Stomach smooth muscle (tissue), 2 donors: ENCODE results near the gene SEPTIN5.

Source experiments
- H3K27ac ChIP-seq: one replicate; pipeline ENCODE4 v1.7.0; 2013; ENCODE audit warnings: mild to moderate bottlenecking, low read length, inconsistent platforms
- H3K27me3 ChIP-seq, 2 donors: one replicate each; pipeline ENCODE4 v1.7.0; 2013; ENCODE audit warnings: low read length in 2 of 2; ENCODE audit not compliant: insufficient read depth in 2 of 2, control insufficient read depth in 1 of 2
- H3K36me3 ChIP-seq, 2 donors: one replicate each; pipeline ENCODE4 v1.7.0; 2013; ENCODE audit warnings: low read length in 2 of 2; ENCODE audit not compliant: control insufficient read depth in 2 of 2, insufficient read depth in 2 of 2
- H3K4me1 ChIP-seq: one replicate; pipeline ENCODE4 v1.7.0; 2013; ENCODE audit warnings: low read length; ENCODE audit not compliant: control insufficient read depth, insufficient read depth
- H3K4me3 ChIP-seq, 2 donors: one replicate each; pipeline ENCODE4 v1.7.0; 2013; ENCODE audit warnings: low read length in 2 of 2
- H3K9ac ChIP-seq, 2 donors: one replicate each; pipeline ENCODE4 v1.7.0; 2013; ENCODE audit warnings: low read length in 2 of 2, mild to moderate bottlenecking in 1 of 2
- H3K9me3 ChIP-seq, 2 donors: one replicate each; pipeline ENCODE4 v1.7.0; 2013; ENCODE audit warnings: low read length in 2 of 2; ENCODE audit not compliant: control insufficient read depth in 2 of 2
- donor health status: healthy.
- donor health status: Pancreatic carcinoma.

The SEPTIN5 gene

DNA sequence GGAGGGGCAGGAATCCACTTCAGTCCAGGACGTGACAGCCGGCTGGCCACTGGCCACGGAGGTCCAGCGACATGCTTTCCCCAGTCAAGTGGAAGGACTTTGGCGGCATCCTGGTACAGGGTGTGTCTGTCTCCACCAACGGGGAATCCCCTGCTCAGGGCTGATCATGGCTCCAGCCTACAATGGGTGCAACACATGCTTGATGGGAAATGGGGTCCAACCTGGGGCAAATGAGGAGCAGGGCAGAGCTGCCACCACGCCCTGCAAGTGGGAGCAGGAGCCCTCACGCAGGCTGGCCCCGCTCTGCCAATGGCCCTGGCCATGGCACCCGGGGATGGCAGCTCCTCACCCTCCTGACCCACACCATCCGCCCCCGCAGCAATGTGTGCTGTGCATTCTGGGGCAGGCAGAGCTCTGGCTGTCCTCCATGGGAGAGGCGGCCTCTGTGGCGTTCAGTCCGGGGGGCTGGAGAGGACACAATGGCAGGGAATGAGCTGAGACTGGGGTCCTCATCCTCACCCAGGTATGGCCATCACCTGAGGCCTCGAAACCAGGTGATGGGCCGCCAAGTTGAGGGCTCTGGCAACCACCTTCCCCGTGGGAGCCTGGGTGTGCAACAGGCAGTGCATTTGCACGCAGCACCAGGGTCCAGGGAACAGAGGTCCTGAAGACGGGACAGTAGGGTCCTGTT, 5.8 kb upstream of the SEPTIN5 start:
- Histone ChIP-seq H3K27me3 (peaks cover 7 to 11% of the 10 kb centered on the region in 2 donors), H3K36me3 (no peaks in the 10 kb centered on the region), H3K9me3 (no peaks in the 10 kb centered on the region), H3K4me1 (peaks cover 6% of the 10 kb centered on the region), H3K9ac (no peak overlapping the region), H3K27ac (no peak overlapping the region), H3K4me3 (no peak overlapping the region)

DNA sequence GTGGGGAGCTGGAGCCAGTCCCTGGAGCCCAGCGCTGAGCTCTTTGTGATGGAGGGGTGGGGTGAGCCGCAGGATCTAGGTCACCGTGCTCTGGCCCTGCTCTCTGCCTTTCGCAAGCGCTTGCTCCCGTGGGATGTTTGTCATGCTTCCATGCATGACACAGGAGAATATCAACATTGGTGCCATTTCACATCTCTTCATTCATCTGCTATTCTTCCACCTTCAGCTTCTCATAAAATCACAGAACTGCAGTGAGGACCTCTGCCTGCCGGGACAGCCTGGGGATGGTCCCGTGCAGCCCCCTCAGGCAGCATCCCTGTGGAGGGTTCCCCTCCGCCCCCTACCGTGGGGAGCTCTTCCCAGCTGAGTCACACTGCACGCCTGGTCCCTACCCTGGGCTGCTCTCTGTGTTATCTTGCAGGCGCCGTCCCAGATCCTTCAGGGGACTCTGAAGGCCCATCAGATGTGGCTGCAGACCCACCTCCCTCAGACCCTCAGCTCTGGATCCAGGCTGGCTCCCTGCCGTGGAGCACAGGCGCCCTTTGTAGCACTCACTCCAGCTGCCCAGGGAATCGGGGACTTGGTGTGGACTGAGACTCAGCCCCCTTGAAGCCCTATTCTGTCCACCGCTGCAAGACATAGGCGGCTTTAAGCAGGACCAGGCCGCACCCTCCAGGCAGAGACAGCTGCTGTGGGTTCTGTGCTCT, 5.1 kb upstream of the SEPTIN5 start:
- H3K9ac ChIP-seq, result no peak overlapping the region
- no peaks in the 10 kb centered on the region for H3K36me3 ChIP-seq
- no peak overlapping the region for H3K27ac ChIP-seq
- peaks cover 12% of the 10 kb centered on the region for H3K4me1 ChIP-seq
- no peaks in the 10 kb centered on the region for H3K9me3 ChIP-seq
- H3K27me3 ChIP-seq, result peaks cover 7 to 9% of the 10 kb centered on the region in 2 donors
- no peak overlapping the region for H3K4me3 ChIP-seq

DNA sequence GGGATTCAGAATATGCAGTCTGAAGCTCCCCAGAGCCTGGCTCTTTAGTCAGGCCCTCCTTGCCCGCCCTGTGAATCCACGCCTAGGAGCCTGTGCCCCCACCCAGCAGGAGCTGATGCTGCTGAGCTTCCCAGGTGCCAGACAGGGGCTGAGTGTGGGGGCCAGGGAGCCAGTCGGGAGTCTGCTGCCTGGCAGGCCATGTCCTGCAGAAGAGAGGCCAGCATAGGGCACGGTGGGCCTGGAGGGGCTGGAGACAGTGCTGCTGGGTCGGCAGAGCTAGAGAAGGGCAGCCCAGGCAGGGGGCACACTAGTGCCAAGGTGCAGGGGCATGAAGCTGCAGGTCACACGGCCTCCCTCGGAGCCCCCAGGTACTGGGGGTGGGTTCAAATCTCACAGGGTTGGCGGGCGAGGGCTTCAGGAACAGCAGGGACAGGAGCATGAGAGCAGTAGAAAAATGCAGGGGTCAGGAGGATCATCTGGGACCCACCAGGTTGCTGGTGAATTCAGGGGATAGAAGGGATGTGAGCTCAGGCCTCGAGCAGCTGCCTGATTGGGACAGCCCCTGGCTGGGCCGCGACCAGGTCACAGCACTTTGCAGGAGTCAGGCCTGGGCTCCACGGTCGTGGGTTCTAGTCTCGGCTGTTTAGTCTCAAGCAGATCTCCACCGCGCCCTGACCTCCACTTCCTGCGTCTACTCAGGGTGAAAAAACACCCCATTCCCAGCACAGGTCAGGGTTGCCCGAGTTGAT, 4.1 kb upstream of the SEPTIN5 start:
- Histone ChIP-seq H3K27me3 (peaks cover 9 to 10% of the 10 kb centered on the region in 2 donors), H3K4me1 (peaks cover 18% of the 10 kb centered on the region), H3K36me3 (no peaks in the 10 kb centered on the region), H3K9ac (no peak overlapping the region), H3K9me3 (no peaks in the 10 kb centered on the region), H3K4me3 (no peak overlapping the region), H3K27ac (no peak overlapping the region)

DNA sequence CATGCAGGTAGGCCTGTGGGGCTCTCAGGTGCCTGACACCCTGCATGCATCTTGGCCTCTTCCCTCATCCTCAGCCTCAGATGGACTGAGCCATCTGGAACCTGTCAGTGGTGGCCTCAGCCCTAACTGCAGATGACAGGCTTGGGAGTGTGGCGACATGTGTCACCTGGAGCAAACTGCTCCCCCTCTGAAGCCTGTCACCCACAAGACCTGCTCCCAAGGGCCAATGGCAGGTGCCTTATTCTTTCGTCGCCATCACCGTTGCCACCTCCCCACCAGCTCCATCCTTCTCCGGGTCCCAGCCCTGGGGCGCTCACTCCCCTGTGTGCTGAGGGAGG, 3.6 kb upstream of the SEPTIN5 start:
- H3K27me3 ChIP-seq, result peaks cover 5 to 6% of the 10 kb centered on the region in 2 donors
- H3K4me3 ChIP-seq, result no peak overlapping the region
- H3K9ac ChIP-seq, result no peak overlapping the region
- no peaks in the 10 kb centered on the region for H3K9me3 ChIP-seq
- no peaks in the 10 kb centered on the region for H3K36me3 ChIP-seq
- no peak overlapping the region for H3K27ac ChIP-seq
- H3K4me1 ChIP-seq, result peaks cover 19% of the 10 kb centered on the region

DNA sequence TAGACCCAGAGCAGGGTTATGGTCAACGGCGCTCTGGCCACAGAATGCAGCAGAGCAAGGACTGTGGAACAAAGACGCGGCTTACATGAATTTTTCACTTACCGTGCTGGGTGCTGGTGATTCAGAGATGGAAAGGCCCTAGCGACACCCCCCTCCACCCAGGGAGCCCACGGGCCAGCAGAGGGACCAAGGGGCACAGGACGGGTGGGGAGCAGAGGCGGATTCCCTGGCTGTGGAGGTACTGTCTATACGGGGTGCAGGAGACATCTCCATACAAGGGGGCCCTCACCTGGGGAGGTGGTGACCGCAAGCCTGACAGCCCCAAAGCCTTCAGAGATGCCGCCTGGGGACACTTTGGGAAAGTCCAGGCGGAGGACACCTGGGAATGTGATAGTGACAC, 1.1 kb upstream of the SEPTIN5 start:
- H3K9ac ChIP-seq, result no peak overlapping the region
- peaks cover 2 to 5% of the 10 kb centered on the region in 2 donors for H3K27me3 ChIP-seq
- no peak overlapping the region for H3K27ac ChIP-seq
- H3K4me1 ChIP-seq, result peaks cover 28% of the 10 kb centered on the region
- no peak overlapping the region for H3K4me3 ChIP-seq
- H3K9me3 ChIP-seq, result no peaks in the 10 kb centered on the region
- no peaks in the 10 kb centered on the region for H3K36me3 ChIP-seq

DNA sequence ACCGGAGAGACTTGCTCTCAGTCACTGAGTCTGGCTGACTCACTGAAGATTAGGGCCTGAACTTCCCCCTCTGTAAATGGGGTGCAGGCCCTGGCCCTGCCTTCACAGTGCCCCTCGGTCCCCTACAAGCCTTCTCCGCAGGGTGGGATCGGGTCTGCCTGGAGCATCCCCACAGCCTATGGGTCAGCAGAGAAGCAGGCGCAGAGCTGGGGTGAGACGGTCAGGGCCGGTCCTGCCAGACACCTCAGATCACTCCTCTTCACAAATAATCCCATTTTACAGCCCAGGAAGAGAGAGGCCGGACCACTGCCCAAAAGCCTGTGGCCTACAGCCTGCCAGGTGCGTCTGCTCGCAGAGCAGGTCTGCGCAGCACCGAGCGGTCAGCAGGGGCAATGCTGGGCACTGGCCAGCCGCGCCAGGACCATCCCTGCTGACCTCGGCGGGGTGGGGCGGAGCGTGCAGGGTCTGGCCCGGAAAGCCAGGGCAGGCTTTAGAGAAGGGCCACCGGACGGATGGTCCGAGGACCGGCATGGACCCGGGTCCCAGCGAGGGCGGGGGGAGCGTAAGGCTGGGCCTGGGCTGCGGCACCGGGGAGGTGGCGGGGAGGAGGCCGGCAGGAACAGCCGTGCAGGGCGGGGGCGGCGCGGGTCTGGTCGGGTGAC, 522 bp upstream of the SEPTIN5 start:
- H3K36me3 ChIP-seq, result no peaks in the 10 kb centered on the region
- no peaks in the 10 kb centered on the region for H3K9me3 ChIP-seq
- no peak overlapping the region for H3K27ac ChIP-seq
- peaks cover 2 to 5% of the 10 kb centered on the region in 2 donors for H3K27me3 ChIP-seq
- no peak overlapping the region for H3K9ac ChIP-seq
- peak overlapping the region; percentile 32 to 74 for H3K4me3 ChIP-seq
- peaks cover 31% of the 10 kb centered on the region for H3K4me1 ChIP-seq

DNA sequence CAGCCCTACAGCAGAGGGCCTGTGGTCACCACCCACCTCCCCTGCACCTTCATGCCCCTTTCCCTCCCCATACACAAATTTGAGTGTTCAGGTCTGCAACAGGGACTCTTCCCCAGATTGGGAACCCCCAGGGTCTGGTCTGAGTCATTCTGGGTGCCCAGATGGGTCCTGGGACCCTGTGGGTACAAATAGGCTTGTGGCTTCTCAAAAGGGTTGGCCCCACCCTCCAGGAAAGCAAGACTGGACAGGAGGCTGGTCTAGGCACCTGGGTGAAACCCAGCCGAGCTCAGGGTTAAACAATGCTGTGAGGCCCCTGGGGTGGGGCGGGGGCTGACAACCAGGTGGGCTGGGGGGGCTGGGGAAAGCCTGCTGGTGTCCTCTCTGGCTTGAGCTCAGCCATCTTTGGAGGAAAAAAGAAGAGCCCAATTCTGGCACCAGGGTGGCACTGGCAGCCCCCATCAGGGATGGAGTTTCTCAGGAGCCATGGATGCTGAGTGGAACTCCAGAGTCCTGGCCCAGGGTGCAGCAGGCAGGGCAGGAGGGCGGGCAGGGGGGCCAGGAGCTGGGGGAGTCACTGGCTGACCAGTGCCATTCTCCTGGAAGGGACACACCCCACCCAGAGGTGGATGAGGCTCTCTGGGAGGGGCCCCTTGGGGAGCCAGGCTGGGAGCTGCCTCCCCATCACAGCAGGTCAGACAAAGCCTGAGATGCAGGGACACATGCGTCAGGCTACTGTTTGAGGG, 1.1 kb downstream of the SEPTIN5 start:
- H3K27me3 ChIP-seq, result peaks cover 2 to 5% of the 10 kb centered on the region in 2 donors
- peak overlapping the region in 1 of 2 donors; percentile 47 for H3K9ac ChIP-seq
- no peaks in the 10 kb centered on the region for H3K9me3 ChIP-seq
- no peak overlapping the region for H3K27ac ChIP-seq
- H3K4me1 ChIP-seq, result peaks cover 35% of the 10 kb centered on the region
- H3K36me3 ChIP-seq, result peaks cover 0 to 5% of the 10 kb centered on the region in 2 donors
- peak overlapping the region; percentile 51 to 72 for H3K4me3 ChIP-seq

DNA sequence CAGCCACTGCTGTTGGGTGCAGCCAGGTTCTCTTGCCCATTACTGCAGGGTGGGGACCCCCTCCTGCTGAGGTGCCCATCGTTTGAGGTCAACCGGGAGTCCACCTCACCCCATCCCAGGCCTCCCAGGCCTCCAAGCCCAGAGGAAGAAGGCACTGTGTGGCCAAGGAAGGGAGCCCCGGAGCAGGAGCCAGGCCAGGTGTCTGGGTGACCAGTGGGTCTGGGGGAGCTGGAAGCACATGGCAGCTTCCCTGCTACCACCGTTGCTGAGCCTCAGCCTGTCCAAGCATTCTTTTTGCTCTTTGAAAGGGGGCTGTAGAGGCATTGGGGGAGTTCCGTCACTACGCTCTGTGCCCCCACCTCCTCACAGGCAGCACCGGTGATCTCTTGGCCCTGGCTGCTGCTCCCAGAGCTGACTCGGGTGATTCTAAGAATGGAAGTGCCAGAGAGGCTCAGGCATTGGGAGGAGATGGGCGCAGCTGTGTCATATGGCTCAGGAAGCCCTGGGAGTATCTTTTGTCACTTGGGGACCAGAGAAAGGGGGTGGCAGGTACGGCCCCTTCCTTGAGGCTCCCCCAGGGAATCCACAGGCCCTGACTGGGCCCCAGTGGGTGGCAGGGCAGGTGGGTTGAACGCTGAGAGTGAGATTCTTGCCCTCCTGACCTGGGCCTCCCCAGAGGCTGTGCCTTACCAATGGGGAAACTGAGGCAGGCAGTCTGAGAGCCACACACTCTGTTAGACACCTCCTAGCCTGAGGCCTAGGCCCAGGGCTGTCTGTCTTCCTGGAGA, 1.9 kb downstream of the SEPTIN5 start:
- peaks cover 0 to 10% of the 10 kb centered on the region in 2 donors for H3K36me3 ChIP-seq
- peaks cover 40% of the 10 kb centered on the region for H3K4me1 ChIP-seq
- H3K27ac ChIP-seq, result no peak overlapping the region
- H3K27me3 ChIP-seq, result peaks cover 5% of the 10 kb centered on the region in 2 donors
- H3K9me3 ChIP-seq, result no peaks in the 10 kb centered on the region
- H3K4me3 ChIP-seq, result no peak overlapping the region
- no peak overlapping the region for H3K9ac ChIP-seq

DNA sequence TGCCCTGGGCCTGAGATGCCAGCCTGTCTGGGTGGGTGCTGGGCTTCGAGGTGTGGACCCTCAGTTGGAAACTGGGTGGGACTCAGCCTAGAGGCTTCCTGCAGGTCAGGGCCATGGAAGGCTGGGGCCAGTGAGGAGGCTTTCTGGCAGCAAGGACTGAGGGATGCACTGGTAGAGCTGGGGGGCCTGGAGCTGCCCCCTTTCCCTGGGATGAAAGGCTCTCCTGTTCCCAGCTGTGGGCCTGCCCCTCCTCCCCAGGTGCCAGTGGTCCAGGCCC, 2.5 kb downstream of the SEPTIN5 start:
- H3K4me3 ChIP-seq, result no peak overlapping the region
- H3K36me3 ChIP-seq, result peaks cover 0 to 14% of the 10 kb centered on the region in 2 donors
- H3K27ac ChIP-seq, result no peak overlapping the region
- no peak overlapping the region for H3K9ac ChIP-seq
- H3K4me1 ChIP-seq, result peaks cover 41% of the 10 kb centered on the region
- H3K9me3 ChIP-seq, result no peaks in the 10 kb centered on the region
- H3K27me3 ChIP-seq, result peaks cover 5% of the 10 kb centered on the region in 2 donors
